Left hindlimb (tissue), 1 donor: ENCODE measurements around the gene LEMD1.
A peak's percentile ranks its signal among the peaks of the same experiment; 100 is the strongest.
"Not testable (repeated sequence)": the region's sequence is repeated elsewhere in the genome, so short reads cannot be mapped to it uniquely, and the experiment has no call there.

Source experiments
- DNase-seq: peaks from one replicate; pipeline ENCODE4 v3.0.0-alpha.2; 2018

The LEMD1 gene

DNA sequence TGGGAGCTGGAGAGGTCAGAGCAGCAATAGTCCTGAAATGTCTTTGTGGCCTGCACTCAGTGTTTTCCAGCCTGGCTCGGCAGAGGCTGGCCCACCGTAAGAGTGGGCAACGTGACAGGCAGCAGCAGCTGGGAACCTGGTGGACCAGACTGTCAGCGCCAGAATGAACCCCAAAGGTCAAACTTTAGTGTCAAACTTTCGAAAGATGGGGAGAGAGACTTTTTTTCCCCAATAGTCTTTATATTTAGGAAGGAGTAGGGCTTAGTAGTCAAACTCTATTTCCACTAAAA is 23.7 kb upstream of the LEMD1 start:
- DNase-seq: no peak

DNA sequence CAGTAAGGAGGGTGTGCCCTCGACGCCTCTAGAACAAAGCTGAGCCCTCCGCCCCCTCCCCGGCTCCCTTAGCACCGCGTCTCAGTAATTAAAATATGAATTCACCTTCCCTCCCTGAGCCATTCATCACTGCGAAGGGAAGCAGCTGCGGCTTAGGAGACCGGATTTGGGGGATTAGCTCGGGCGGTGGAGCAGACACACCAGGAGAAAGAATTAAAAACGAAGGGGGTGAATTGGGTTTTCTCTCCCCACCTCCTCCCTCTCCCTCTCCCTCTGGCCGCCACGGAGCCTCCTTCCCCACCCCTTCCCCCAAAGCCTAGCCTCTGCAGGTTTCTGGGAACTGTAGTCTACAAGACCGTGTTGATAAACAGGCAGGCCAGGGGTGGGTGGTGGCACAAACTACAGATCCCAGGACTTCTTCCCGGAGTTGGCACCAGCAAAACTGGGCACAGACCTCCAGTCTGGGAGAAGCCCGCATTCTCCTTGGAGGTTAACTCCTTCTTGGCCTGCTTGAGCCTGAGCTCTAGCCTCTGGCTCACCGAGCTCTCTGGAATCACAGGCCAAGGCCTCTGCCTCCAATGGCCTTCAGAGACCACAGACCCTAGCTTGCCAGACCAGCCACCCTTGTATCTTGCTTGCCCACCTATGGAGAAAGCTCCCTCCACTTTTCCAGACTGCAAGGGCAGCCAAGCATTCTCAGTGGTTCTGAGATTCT is 23.2 kb upstream of the LEMD1 start:
- peak; percentile 89 for DNase-seq

DNA sequence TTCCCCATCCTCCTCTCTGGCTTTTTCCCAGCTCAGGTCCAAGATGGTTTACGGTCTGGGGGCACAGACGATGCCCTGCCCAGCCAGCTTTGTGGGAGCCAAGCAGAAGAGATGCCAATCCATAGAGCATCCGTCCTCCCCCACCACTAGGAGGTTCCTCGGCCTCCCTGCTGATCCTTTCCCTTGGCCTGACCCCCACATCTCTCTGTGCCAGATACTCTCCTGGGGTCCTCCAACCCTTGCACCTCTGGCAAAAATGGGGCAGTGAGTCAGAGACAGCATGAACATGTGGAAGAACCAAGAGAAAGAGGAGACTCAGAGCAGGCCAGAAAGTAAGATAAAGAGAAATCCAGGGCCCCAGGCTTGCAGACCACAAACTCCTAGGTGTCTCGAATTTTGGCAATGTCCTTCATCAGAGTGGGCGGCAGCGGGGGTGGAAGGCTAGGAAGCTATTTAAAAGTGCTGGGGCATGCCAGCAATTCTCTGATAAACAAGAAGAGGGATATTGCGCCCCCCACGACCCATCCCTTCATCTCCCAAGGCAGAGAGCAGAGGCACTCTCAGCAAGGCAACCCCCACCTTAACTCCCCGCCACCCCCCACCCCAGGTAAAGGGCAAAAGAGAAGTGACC is 22.6 kb upstream of the LEMD1 start:
- DNase-seq: no peak

DNA sequence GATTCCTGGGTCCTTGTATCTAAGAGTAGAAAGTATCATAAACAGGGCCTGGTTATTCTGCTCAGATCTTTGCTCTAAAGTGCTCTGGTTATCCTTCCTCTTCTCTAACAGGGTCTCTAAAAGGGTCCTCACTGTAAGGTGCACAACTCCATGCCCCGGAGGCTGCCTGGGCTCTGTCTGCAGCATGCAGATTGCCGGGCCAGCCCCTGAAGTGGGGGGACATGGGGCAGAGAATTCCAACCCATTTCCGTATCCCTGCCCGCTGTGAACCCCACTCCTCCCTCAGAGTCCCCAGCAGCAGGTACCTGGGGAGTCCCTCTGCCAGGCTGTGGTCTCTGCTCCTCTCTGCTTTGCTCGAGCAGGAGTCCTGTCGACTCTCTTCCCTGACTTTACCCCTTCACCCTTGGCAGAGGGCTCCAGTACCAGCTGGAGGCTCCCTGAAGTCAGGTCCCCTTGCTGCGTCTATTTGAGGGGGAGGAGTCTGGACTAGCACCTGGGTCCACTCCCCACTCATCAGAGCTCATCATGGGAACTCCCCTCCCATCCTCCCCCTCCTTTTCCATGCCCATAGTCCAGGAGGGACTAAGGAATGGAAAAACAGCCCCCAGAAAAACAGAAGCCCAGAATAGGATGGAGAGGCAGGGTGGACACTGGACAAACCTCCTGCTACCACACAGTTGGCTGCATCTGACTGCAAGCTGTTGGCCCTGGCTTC is 21.9 kb upstream of the LEMD1 start:
- no peak for DNase-seq

DNA sequence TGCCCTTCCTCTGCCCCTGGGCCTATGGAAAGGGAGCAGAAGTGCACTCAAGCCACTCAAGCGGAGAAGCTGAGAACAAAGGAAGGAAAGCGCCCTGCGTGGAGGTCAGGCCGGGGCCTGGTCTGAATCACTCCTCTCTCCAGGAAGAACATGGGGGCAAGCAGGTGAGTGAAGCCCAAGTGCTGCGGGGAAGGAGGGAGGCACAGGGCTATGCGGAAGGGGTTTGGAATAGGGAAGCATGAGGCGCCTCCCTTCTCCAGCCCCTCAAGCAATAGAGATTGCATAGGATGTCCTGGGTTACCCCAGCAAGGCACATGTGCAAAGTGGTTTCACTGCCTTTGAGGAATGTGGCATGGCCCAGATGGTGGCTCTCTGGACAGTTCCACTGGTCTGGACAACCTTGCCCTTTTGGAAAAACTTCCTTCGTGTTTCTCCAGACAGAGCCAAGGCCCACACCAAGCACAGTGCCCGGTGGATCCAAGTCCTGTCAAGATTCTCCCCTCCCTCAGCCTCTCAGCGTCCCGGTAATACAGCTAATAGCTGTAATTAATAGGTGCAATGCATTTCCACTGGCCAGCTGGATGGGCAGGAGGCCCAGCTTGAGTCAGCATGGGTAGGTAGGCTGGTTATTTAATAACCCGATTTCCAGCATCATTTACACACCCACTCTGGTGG is 20.3 kb upstream of the LEMD1 start:
- no peak for DNase-seq

DNA sequence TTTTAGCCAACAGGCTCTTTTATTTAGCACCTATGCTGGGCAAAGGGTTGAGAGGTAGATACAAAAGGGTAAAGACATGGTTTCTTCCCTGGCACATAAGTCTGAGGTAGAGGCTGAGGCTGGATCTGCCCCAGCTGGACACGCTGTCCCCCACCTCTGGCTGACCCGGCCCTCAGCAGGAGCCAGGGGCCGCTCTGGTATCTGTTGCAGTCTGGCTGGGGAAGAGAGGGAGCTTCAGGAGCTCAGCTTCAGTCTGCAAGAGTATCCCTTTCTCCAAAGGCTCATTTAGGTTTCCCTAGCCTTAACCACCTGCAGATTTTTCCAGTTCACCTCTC is 19.8 kb upstream of the LEMD1 start:
- no peak for DNase-seq

DNA sequence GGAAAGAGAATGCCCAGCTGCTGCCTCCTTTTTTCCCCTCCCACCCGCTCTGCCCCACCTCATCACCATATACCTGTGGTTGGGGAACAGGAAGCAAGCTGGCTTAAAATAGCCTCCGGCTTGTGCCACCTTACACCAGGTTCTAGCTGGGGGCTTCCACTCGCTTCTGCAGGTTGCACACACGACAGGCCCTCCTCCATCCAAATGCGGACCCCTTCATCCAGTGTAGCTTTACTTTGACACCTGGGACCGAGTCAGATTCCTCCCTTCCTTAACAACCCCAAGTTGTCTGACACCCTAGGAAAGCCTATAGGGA is 19.4 kb upstream of the LEMD1 start:
- no peak for DNase-seq

DNA sequence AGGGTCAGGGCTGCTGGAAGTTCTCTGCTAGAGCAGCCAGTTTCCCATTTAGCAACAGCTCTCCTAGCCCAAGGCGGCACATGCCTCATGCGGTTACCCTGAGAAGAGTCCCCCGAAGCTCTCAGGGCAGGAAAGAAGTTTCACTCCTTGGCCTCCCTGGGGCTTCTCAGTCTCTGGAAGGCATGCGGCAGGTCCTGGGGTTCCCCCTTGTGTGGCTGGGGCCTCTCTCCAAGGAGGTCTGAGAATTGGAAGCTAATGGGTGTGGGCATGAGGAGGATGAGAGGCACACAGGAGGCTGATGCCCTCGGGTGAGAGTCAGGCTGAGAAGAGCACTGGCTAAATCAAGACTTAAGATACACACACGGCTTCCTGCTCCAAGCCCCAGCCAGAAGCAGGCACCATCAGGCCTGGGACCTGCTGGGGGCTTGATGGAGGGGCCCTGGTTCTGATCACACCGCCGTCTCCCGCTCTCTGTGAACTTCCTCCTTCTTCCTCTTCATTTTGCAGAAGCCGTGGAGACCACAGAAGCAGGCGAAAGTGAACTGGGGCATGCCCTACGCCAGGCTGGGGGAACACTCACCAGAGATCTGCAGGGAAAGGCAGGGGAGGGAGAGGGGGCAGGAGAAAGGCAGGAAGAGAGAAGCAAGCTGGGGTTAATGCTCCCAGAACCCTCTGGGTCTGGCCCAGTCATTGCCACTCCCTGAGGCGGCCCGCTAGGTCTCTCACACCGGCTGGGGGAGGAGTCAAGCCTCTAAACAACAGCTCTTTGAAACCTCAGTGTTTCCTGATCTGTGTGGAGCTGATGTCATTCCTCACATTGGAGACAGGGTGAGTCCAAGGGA is 18.8 kb upstream of the LEMD1 start:
- DNase-seq: no peak

DNA sequence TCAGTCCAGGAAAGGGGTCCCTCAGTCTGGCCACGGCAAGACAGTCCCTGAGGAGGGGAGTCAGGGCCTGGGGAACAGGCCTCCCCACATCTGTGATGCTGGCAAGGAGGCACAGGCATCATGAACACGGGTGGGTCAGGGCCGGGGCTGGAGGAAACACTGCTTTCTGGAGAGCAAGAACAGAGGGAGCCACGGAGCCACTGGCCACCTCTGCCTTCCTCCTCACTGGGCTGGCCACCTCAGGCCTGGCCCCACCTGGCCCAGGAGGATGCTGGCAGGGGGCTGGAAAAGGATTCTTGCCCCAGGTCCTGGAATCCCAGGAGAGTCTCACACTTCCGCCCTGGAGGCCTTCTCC is 18.2 kb upstream of the LEMD1 start:
- no peak for DNase-seq

DNA sequence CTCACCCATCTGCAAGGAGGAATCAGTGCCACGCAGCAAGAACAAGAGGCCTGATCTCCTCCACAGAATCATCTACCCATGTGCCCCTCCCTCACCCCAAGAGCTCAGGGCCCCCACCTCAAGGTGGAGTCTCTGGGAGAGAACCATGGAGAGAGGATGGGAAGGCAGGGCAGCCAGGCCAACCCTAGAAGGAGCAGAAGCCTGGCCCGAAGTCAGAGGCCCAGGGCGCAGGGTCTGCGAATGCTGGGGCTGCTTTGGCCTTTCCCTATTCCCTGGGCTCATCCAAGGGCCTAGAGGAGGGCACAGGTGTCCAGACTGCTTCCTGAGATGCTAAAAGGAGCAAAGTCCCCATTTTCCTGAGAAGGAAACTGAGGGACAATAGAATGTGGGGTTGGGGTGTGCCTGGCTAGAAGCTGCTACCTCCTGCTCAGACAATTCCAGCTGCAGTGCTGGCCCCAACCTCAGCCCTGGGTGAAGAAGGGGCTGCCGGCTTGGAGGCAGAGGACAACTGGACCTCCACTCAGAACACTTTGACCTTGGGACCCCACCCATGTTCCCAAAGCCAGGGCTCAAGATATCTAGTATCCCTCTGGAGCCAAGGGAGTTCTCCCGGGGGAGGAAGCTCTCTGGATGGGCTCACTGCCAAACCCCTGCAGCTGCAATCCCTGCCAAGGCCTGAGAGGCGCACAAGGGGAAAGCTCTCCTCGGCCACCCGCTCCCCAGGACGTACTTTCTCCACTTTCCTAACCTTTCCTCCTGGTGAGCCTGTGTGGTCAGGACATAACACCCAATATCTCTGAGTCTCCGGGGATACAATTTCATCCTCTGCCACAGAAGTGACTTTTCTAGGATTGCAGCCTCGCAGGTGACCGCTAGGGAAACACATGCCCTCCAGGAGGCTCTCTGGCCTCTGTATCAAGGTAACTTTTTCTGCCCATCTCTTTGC is 16.6 kb upstream of the LEMD1 start:
- DNase-seq: peak; percentile 70

DNA sequence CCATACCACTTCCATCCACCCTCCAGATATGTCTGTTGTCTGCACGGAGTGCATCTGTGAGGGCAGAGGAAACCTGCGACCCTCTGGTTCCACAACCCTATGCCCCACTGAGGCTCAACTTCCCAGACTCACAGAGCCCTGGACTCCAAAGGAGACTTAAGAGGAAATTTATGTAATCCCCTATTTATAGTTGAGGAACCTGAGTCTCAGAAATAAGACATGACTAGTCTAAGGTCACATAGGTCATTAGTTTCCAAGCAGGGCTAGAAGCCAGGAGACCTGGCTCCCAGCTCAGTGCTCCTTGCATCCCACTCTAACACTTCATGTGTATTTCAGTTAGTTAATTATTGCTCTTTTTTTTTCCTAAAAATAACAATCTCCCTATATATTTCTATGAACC is 15.7 kb upstream of the LEMD1 start:
- DNase-seq: no peak

DNA sequence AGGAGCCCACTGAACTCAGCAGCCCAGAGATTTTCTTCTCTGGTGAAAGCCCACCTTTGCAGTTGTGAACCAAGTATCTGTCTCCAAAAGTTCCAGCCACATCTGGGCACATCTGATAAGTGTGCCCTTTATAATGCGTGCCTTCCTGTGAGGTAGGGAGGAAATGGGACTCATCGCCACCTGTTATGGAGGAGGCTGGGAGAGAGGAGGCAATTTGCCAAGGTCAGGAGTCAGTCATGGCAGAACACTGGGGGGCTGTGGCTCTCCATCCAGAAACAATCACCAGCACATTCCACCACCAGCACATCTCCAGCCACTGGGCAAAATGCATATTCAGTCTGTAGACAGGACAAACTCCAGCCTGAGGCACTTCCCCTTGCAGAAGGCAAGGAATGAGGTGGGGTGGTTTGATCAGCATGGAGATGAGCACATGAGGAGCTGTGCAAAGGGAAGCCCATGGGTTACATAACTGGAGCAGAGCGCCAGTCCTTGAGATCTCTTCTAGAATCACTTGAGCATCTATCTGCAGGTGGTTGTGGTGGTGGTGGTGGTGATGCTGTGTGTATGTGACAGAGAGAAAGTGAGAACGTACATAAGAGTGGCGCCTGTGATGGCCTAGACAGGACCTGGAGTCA is 15.0 kb upstream of the LEMD1 start:
- no peak for DNase-seq

DNA sequence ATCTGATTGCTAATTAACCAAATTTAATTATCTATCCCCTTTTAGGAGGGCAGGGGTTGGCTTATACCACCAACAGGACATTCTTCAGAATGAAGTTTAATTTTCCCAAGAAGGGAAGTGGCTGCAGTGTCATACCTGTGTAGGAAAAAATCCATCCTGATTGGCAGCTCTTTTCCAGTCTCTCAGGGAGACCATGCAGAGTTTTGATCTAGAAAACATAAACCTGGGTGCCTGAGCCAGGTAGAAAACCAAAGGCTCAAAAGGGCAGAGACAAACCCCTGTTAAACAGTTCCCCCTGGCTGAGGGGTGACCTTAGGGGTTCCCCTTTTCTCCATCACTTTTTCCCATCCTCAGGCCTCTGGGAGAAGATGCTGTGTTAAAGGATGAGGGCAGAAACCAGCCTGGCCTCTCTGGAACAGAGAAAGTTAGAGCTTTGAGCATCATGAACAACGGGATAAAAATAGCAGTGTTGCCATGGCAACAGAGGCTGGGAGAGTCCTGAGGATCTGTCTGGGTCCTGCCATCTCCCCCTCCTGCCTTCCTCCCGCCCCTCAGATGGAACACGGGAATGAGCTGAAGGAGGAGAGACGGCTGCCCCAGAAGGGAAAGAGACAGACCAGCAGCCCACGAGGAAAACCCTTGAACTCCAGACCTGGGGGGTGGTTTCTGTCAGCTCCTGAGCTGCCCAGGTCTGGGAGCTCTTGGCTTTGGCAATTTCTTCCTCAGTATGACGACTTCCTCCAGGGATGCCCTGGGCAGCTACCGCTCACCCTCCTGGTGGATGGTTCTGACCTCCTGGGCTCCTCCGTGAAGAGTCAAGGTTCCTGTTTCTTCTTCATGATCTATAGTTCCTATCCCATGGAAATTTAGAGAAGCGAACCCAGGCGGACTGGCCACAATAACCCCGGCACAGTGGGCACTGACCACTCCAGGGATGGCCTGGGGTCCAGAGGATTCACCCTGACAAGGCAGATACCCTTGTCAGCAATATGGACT is 14.0 kb upstream of the LEMD1 start:
- DNase-seq: no peak

DNA sequence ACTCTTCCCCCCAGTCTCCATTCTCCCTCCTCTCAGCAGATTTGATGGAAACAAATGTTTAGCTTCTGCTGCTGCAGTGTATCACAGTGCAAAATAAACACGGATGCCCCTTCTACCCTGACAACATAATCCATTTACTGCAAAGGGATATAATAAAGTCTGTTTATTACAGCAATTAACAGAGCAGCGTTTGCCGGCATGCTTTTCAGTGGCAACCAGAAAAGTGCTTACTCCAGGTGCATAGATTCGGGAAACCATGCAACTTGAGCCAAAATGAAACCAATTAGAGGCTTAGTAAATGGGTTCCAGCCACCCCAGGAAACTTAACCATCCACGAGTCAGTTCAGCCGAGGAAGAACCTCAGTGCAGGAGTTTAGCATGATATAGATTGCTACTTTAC is 12.9 kb upstream of the LEMD1 start:
- DNase-seq: no peak

DNA sequence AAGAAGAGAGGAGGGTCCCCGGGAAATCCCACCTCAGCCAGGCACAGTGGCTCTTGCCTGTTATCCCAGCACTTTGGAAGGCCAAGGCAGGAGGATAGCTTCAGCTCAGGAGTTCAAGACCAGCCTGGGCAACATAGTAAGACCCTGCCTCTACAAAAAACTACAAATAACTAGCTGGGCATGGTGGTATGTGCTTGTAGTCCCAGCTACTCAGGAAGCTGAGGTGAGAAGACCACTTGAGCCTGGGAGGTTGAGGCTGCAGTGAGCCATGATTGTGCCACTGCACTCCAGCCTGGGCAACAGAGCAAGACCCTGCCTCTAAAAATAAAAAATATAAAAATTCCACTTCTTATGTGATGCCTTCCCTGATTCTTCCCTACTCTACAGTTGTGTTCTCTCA is 10.8 kb upstream of the LEMD1 start:
- DNase-seq: not testable (repeated sequence)

DNA sequence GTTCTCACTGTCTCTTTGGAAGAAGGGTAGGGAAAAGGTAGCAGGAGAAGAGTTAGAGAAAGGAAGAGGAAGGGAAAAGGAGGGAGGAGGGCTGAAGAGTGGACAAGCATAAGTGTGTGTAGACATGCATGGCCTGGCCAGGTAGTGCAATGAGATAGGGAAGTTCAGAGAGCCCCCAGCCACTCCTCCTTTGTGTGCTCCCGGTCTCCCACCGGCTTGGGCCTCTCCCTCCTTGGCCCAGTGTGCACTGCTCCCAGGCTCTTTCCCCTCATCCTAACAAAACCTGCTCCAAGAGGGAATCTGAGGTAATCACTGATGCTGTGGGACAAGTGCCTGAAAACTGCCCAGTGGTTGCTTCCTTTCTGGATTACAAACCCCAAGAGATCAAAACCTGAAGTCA is 10.3 kb upstream of the LEMD1 start:
- DNase-seq: no peak

DNA sequence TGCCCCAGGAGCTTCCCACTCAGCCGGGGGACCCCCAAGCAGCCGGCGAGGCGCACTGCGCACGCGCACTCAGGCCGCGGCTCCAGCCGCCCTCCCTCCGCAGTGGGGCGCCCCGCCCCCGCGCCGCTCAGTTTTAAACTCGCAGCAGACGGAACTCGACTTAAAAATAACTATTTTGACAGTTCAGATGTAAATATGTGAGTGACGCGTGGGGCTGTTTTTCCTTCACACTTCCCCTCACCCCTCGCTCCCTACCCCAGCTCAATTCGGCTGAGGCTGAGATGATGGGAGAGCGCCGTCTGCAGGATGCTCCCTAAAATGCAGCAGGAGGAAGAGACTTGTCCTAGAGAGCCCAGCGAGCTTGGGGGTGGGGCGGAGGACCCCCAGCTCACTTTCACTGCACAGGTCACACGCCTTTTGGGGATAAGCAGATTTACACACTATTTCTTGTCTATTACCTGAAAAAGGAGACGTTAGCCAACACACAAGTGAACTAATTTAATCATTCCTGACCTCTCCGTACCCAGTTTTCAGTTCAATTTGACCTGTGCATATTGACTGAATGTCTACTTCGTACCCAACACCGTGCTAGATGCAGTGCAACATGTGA is 8.9 kb upstream of the LEMD1 start:
- DNase-seq: no peak

DNA sequence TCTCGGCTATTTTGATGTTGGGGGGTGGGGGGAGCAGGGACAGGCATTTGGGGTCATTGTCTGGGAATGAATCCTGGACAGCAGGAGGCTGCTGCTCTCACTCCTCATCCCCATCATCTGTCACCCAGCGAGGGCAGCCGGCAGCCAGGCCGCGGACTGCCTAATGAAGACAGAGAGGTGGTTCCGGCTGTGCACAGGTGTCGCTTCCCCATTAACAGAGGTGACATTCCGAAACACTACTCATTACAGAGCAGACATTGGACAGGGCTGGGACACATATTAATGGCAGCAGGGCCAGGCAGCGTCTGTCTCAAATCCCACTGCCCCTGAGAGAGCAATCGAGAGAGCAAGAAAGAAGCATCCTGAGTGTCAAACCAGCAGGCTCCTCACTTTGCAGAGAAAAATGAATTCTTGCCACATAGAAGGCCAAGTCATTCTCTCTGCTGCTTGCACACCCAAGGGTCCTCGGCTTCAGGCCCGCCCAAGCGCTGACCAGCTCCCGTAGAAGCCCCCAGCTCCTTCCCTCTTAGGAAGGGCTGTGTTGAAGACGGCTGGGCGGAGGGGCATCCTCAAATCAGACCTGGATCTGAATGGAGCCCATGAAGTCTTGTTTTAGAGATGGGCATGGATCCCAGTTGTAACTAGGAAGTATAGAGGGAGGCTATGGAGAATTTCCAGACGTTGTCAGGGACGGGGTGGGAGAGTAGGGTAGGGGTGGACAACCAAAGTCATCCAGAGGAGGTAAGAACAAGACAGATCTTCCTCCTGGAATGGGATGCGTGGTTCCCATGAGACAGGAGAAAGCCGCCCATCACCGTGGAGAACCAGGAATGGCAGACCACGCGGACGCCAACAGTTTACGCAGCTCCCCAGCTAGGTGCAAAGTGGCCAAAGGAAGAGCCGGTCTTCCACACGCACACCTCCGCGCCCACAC is 8.2 kb upstream of the LEMD1 start:
- DNase-seq: no peak
